HEK293T (cell line): ENCODE data around the gene ZNF613.

Experiments
- FOXK2 ChIP-seq: fragments of 450-650 bp; IDR thresholded peaks from 2 replicates; pipeline ENCODE4 v1.6.1; 2016; ENCODE audit warnings: mild to moderate bottlenecking
- NFRKB ChIP-seq: fragments of 450-650 bp; IDR thresholded peaks from 2 replicates; pipeline ENCODE4 v1.6.1; 2016; ENCODE audit warnings: mild to moderate bottlenecking, moderate library complexity
- SP1 ChIP-seq: fragments of 450-650 bp; IDR thresholded peaks from 2 replicates; pipeline ENCODE4 v1.6.1; 2017
- ZNF384 ChIP-seq: fragments of 450-650 bp; IDR thresholded peaks from 2 replicates; pipeline ENCODE4 v1.6.1; 2016

- TF ChIP-seq ZNF384 = no peak
- no peak for TF ChIP-seq SP1
- TF ChIP-seq FOXK2 = no peak
- TF ChIP-seq NFRKB = no peak
These were observed 37.3 kb upstream of the ZNF613 start for GRCh38 chr19:51889934-51890333.
